K562 (cell line): ENCODE data around the gene CXXC1. TPM values are rescaled to one million over a fixed set of nuclear protein-coding genes. Genes with fewer than 3 reads are reported as not detected.

Experiments used
- ATAC-seq: fragments of 200-7000 bp; cut with Tn5 transposase; 3 replicates; pipeline ENCODE4 v1.9.1; 2020; ENCODE audit warnings: moderate library complexity
- Bru-seq: library from RNA; stranded (reverse); fragments of 400-500 nt; gene quantifications from one replicate; lab custom pipeline; 2021; lab: Mats Ljungman, UMichigan
- BruChase-seq, 2 experiments: library from RNA; stranded (reverse); fragments of 400-500 nt; gene quantifications; one replicate each; lab custom pipeline; 2021; lab: Mats Ljungman, UMichigan
- BruUV-seq: library from RNA; stranded (reverse); fragments of 400-500 nt; replicated peaks from 2 replicates; lab custom pipeline; 2021; lab: Mats Ljungman, UMichigan
- CTCF ChIA-PET: fragments of 300-600 bp; formaldehyde crosslinking; extraction: SDS; loops from one replicate; lab custom pipeline; 2021; ENCODE audit warnings: low intra/inter-chr PET ratio; lab: Yijun Ruan, JAX
- POLR2A ChIA-PET: fragments of 300-600, 350-650 bp; sonication (Branson Sonifier 250); formaldehyde crosslinking; extraction: SDS; loops from one replicate; lab custom pipeline; 2021; ENCODE audit warnings: antibody characterized with exemption, inconsistent platforms; lab: Yijun Ruan, JAX
- DNase-seq, 4 experiments: peaks; one replicate each; pipeline versions ENCODE4 v3.0.0 to v3.0.0-alpha.2; 2011 to 2018; ENCODE audit warnings: low spot score in 3 of 4, mixed read lengths in 3 of 4; ENCODE audit errors: extremely low read depth in 1 of 4
- FAIRE-seq: peaks from 2 replicates; lab custom pipeline; 2011; peaks lifted over from hg19 to GRCh38; lab: Jason Lieb, UNC
- H2AFZ ChIP-seq: 2 replicates; pipeline ENCODE4 v1.6.0; 2011; ENCODE audit warnings: low read depth, low read length, control low read depth, inconsistent platforms
- H3K27ac ChIP-seq: fragments of 200-600 bp; 3 replicates; pipeline ENCODE4 v1.8.0; 2011; ENCODE audit warnings: low read depth, mild to moderate bottlenecking, control low read depth, inconsistent platforms, low read length, moderate library complexity, mixed read lengths; ENCODE audit errors: extremely low read depth
- H3K27me3 ChIP-seq, 2 experiments: fragments of 300-600 bp in 1 of 2; 2 replicates in 1 of 2; 3 replicates in 1 of 2; pipeline versions ENCODE4 v1.6.0 to v1.8.0; 2011; ENCODE audit warnings: inconsistent platforms in 2 of 2, low read length in 2 of 2, mild to moderate bottlenecking in 1 of 2, mixed read lengths in 1 of 2, moderate library complexity in 1 of 2; ENCODE audit not compliant: control insufficient read depth in 2 of 2, insufficient read depth in 2 of 2
- H3K36me3 ChIP-seq: fragments of 300-600 bp; 3 replicates; pipeline ENCODE4 v1.8.0; 2011; ENCODE audit warnings: mild to moderate bottlenecking, low read length, inconsistent platforms; ENCODE audit not compliant: control insufficient read depth, insufficient read depth
- H3K4me1 ChIP-seq, 2 experiments: fragments of 200-600 bp in 1 of 2; replicated peaks in 1 of 2; 2 replicates in 1 of 2; 3 replicates in 1 of 2; pipeline versions ENCODE4 v1.5.1 to v1.8.0; 2011; ENCODE audit warnings: inconsistent platforms in 2 of 2, low read length in 2 of 2, mild to moderate bottlenecking in 1 of 2, mixed read lengths in 1 of 2, moderate library complexity in 1 of 2; ENCODE audit not compliant: control insufficient read depth in 2 of 2, insufficient read depth in 2 of 2
- H3K4me2 ChIP-seq: 2 replicates; pipeline ENCODE4 v1.6.1; 2011; ENCODE audit warnings: low read length, control low read depth, inconsistent platforms, mixed read lengths; ENCODE audit not compliant: insufficient read depth
- H3K4me3 ChIP-seq: fragments of 200-600 bp; sonication (generic), shearing (Covaris generic); 2 replicates; pipeline ENCODE4 v1.5.1; 2016; ENCODE audit warnings: control low read depth, inconsistent platforms
- H3K79me2 ChIP-seq: fragments of 200-600 bp; 3 replicates; pipeline ENCODE4 v1.8.0; 2011; ENCODE audit warnings: low read length, inconsistent platforms; ENCODE audit not compliant: control insufficient read depth, insufficient read depth
- H3K9ac ChIP-seq, 2 experiments: 2 replicates each; pipeline versions ENCODE4 v1.6.0 to v1.6.1; 2011; ENCODE audit warnings: low read depth in 2 of 2, low read length in 2 of 2, control low read depth in 1 of 2, inconsistent platforms in 1 of 2, mild to moderate bottlenecking in 1 of 2, mixed read lengths in 1 of 2; ENCODE audit not compliant: insufficient read depth in 1 of 2
- H3K9me1 ChIP-seq: one replicate; pipeline ENCODE4 v1.6.0; 2011; ENCODE audit warnings: inconsistent platforms, mild to moderate bottlenecking, low read length, moderate library complexity; ENCODE audit not compliant: control insufficient read depth, insufficient read depth
- H3K9me3 ChIP-seq: replicated peaks from 2 replicates; pipeline ENCODE4 v1.5.1; 2011; ENCODE audit warnings: low read depth, low read length, inconsistent platforms; ENCODE audit not compliant: control insufficient read depth, insufficient read depth
- H4K20me1 ChIP-seq: replicated peaks from 2 replicates; pipeline ENCODE4 v1.6.1; 2011; ENCODE audit warnings: low read length, inconsistent platforms, mixed read lengths; ENCODE audit not compliant: control insufficient read depth, insufficient read depth
- E2F6 ChIP-seq, 2 experiments: IDR thresholded peaks; 2 replicates each; pipeline ENCODE4 v1.6.1; 2011; ENCODE audit warnings: borderline replicate concordance in 1 of 2, control low read depth in 1 of 2, low read depth in 1 of 2, low read length in 1 of 2, mild to moderate bottlenecking in 1 of 2, mixed read lengths in 1 of 2, moderate library complexity in 1 of 2; ENCODE audit not compliant: insufficient read depth in 1 of 2, insufficient read length in 1 of 2, poor library complexity in 1 of 2, severe bottlenecking in 1 of 2; ENCODE audit errors: extremely low read depth in 1 of 2
- ETS2 ChIP-seq: IDR thresholded peaks from 2 replicates; pipeline ENCODE4 v1.6.1; 2016; ENCODE audit warnings: borderline replicate concordance, missing genetic modification characterization, mild to moderate bottlenecking, moderate library complexity, missing compliant biosample characterization; ENCODE audit not compliant: poor library complexity, severe bottlenecking
- GATAD2B ChIP-seq: fragments of 450-650 bp; IDR thresholded peaks from 2 replicates; pipeline ENCODE4 v1.6.1; 2017; ENCODE audit warnings: mild to moderate bottlenecking, borderline replicate concordance
- KLF13 ChIP-seq: fragments of 450-650 bp; IDR thresholded peaks from 2 replicates; pipeline ENCODE4 v1.6.1; 2016; ENCODE audit warnings: missing genetic modification characterization, low read depth, mild to moderate bottlenecking, missing compliant biosample characterization, moderate library complexity, borderline replicate concordance
- MXI1 ChIP-seq: IDR thresholded peaks from 2 replicates; pipeline ENCODE4 v1.6.1; 2011; ENCODE audit warnings: low read depth, mild to moderate bottlenecking, improper control_type of control experiment, low read length
- NFIX ChIP-seq: fragments of 250-450 bp; sonication (Bioruptor Pico); IDR thresholded peaks from 2 replicates; pipeline ENCODE4 v1.4.0; 2020; ENCODE audit warnings: low read depth, mild to moderate bottlenecking, moderate library complexity
- PTTG1 ChIP-seq: fragments of 450-650 bp; IDR thresholded peaks from 2 replicates; pipeline ENCODE4 v1.6.1; 2016; ENCODE audit warnings: low read depth, mild to moderate bottlenecking, missing genetic modification characterization, missing compliant biosample characterization
- ZNF197 ChIP-seq: fragments of 200-800 bp; sonication (Bioruptor generic); IDR thresholded peaks from 2 replicates; pipeline ENCODE4 v1.6.1; 2016; ENCODE audit warnings: low read depth, missing genetic modification characterization, missing compliant biosample characterization
- ZNF263 ChIP-seq: sonication (generic); formaldehyde crosslinking; IDR thresholded peaks from 2 replicates; pipeline ENCODE4 v1.8.0; 2022; ENCODE audit warnings: mild to moderate bottlenecking, missing genetic modification reagents, borderline replicate concordance
- ZNF445 ChIP-seq: fragments of 250-450 bp; sonication (Bioruptor Pico); IDR thresholded peaks from 2 replicates; pipeline ENCODE4 v1.4.0; 2020; ENCODE audit warnings: low read depth, mild to moderate bottlenecking, moderate library complexity
- ZNF589 ChIP-seq: fragments of 200-800 bp; sonication (Bioruptor generic); IDR thresholded peaks from 2 replicates; pipeline ENCODE4 v1.6.1; 2016; ENCODE audit warnings: low read depth, missing genetic modification characterization, missing compliant biosample characterization
- ZNF644 ChIP-seq: fragments of 200-800 bp; sonication (Bioruptor generic); IDR thresholded peaks from 2 replicates; pipeline ENCODE4 v1.6.1; 2016; ENCODE audit warnings: low read depth, missing genetic modification characterization, missing compliant biosample characterization
- WGBS: fragments of 100-300 bp; shearing (Covaris generic); methylation state at CpG from one replicate; pipeline ENCODE4 v1.1.6; 2016; ENCODE audit warnings: low coverage, mixed read lengths; ENCODE audit not compliant: insufficient coverage; ENCODE audit errors: missing lambda C conversion rate; 5-methylcytosine and 5-hydroxymethylcytosine counted together
- in situ Hi-C: fragments of 300-500 bp; cut with MboI; formaldehyde crosslinking; loops from 4 replicates; pipeline ENCODE4 v1.15.0; 2018; ENCODE audit warnings: inconsistent platforms, mixed read lengths
- intact Hi-C: fragments of 100-400 bp; cut with micrococcal nuclease; formaldehyde crosslinking; loops from 2 replicates; pipeline ENCODE4 v1.14.2; 2022
- long read RNA-seq, 3 experiments: library from polyadenylated mRNA in 2 of 3; library from RNA in 1 of 3; unstranded in 2 of 3; stranded (forward) in 1 of 3; transcript quantifications; one replicate each; pipeline ENCODE4 v2.0.0, GENCODE V29; 2019 to 2022
- polyA minus RNA-seq, 3 experiments: library from RNA; depleted of rRNA, polyadenylated mRNA; stranded (reverse); fragments of >200 nt; gene quantifications; 2 replicates each; pipeline ENCODE4 v1.2.3, GENCODE V29; 2011
- polyA plus RNA-seq, 8 experiments: library from polyadenylated mRNA; depleted of rRNA in 4 of 8; stranded (reverse) in 5 of 8; unstranded in 3 of 8; fragments of >200 nt; fragmentation: Nextera tagmentation in 2 of 8; fragmentation: Illumina TruSeq in 1 of 8; extraction: Ambion mirVana in 2 of 8; extraction: Trizol in 1 of 8; gene quantifications; 2 replicates each; pipeline versions ENCODE4 v1.2.1 to v1.2.3, GENCODE V29; 2011 to 2014; ENCODE audit warnings: inconsistent platforms in 1 of 8, missing spikeins in 1 of 8
- total RNA-seq, 7 experiments: library from RNA; depleted of rRNA in 6 of 7; stranded (reverse); fragments of >200 nt in 6 of 7; fragmentation: Illumina TruSeq in 2 of 7; extraction: Trizol in 2 of 7; gene quantifications; 2 replicates each; pipeline versions ENCODE4 v1.2.1 to v1.2.3, GENCODE V29; 2011 to 2021; ENCODE audit warnings: low replicate concordance in 1 of 7

Gene CXXC1
- 157 and 311 TPM in 2 replicates for total RNA-seq (2011; cell fraction: chromatin; rRNA removed; ENCODE audit: low replicate concordance)
- total RNA-seq (2011; cell fraction: nucleolus; rRNA removed) = 176 and 189 TPM in 2 replicates
- 138 and 156 TPM in 2 replicates for total RNA-seq (2011; cell fraction: nucleoplasm; rRNA removed)
- total RNA-seq (2014; rRNA removed) = 43.3 and 46.4 TPM in 2 replicates
- total RNA-seq (2014; rRNA removed; fragmentation: Illumina TruSeq; extraction: Trizol) = 23.1 and 26.3 TPM in 2 replicates
- 34.1 and 36.4 TPM in 2 replicates for total RNA-seq (2015; rRNA removed; fragmentation: Illumina TruSeq; extraction: Trizol)
- 59.1 and 81.0 TPM in 2 replicates for total RNA-seq (2021)
- polyA plus RNA-seq (2011; rRNA removed) = 31.2 and 52.9 TPM in 2 replicates
- polyA plus RNA-seq (2011; cell fraction: cytosol; rRNA removed) = 63.8 and 103 TPM in 2 replicates
- 461 and 501 TPM in 2 replicates for polyA plus RNA-seq (2011; cell fraction: nucleus; rRNA removed)
- 69.9 and 70.3 TPM in 2 replicates for polyA plus RNA-seq (2012)
- 40.3 and 51.2 TPM in 2 replicates for polyA plus RNA-seq (2014; fragmentation: Illumina TruSeq; extraction: Trizol)
- 1 to 10 TPM; 3.4 to 7.4 TPM for polyA plus RNA-seq (2014; fragmentation: Nextera tagmentation; extraction: Ambion mirVana)
- 59.1 and 84.5 TPM in 2 replicates for polyA plus RNA-seq (2014; rRNA removed)
- 17.5 and 20.7 TPM in 2 replicates for polyA minus RNA-seq (2011; rRNA and poly(A)+ RNA removed)
- 17.8 and 22.5 TPM in 2 replicates for polyA minus RNA-seq (2011; cell fraction: cytosol; rRNA and poly(A)+ RNA removed)
- polyA minus RNA-seq (2011; cell fraction: nucleus; rRNA and poly(A)+ RNA removed) = 37.6 and 42.1 TPM in 2 replicates
- percentile 78 among the genes with signal in this experiment for Bru-seq, nascent RNA
- BruChase-seq, experiment 1, labeled RNA remaining after a 2-hour chase = percentile 70 among the genes with signal in this experiment
- percentile 82 among the genes with signal in this experiment for BruChase-seq, experiment 2, labeled RNA remaining after a 6-hour chase
- long read RNA-seq, experiment 1, transcript CXXC1-201 (15 exons, 2,936 nt) = major isoform, 88 of 162 reads
- long read RNA-seq, experiment 1, transcript CXXC1-208 (3 exons, 476 nt) = minor isoform, 5 of 162 reads
- long read RNA-seq, experiment 1, transcript CXXC1-202 (15 exons, 2,280 nt) = minor isoform, 7 of 162 reads
- long read RNA-seq, experiment 1, partial matches to known transcripts = 14 of 162 reads
- long read RNA-seq, experiment 1, other reads (novel, unspliced or antisense) = 46 of 162 reads
- long read RNA-seq, experiment 2, transcript CXXC1-201 (15 exons, 2,936 nt) = major isoform, 6 of 51 reads
- long read RNA-seq, experiment 2, partial matches to known transcripts = 23 of 51 reads
- long read RNA-seq, experiment 2, other reads (novel, unspliced or antisense) = 21 of 51 reads
- long read RNA-seq, experiment 3, transcript CXXC1-201 (15 exons, 2,936 nt) = major isoform, 16 of 30 reads
- long read RNA-seq, experiment 3, partial matches to known transcripts = 4 of 30 reads
- long read RNA-seq, experiment 3, other reads (novel, unspliced or antisense) = 7 of 30 reads

DNA sequence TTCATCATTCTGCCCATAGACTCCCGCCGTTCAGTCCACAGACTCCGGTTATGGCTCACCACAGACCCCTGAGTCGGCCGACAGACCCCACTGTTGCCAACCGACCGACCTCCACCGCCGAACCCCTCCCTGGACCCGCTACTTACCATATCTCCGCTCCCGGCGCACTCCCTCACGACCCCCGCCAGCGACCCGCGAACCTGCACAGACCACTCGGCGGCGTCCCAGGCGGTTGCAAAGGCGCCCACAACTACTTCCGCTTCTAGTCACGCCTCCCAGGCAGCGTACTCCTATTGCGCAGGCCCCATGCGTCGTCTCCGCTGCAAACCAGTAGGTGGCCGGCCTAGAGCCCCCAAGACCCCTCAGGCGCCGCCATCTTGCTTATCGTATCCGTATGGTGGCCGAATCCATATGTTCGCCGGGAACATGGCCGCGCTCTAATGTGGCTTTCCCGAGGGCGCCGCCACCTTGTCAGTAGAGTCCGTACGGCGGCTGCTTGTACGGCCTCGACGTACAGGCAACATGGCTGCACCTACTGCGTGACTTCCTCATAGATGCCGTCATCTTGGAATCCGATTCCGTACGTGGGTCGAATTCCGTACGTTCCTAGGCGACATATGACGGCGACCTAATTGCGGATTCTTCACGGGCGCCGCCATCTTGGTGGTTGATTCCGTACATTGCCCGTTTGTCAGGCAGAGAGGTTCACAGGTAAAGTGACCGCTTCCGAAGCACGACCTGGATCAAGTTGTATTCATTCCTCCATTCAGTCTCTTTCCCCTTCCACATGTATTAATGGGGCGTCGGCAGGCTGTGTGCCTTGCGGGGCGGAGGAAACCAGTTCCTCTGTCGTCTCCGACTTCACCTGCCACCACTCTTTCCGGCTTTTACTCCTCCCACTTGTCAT lies at the start of gene CXXC1:
Gene CXXC1 (minus strand): TSS at position 252 of the 907 bp plus-strand sequence. CDS start 103 bp downstream, at position 149.
- no peaks in the 10 kb centered on the region for H3K9me3 ChIP-seq
- no peaks in the 10 kb centered on the region for H3K9me1 ChIP-seq
- ATAC-seq (peak; percentile 95), FAIRE-seq (peak; percentile 99), DNase-seq (peak; percentile 81 to 97 (median 88))
- ChIA-PET POLR2A (no interaction called here), CTCF (no interaction called here)
- peaks cover 37% of the 10 kb centered on the region; the same call in 2 of the 3 replicates for H3K36me3 ChIP-seq
- intact Hi-C loops (loop anchor here (2.0 to 5.0 kb wide), 2 partner anchors 71 to 140 kb away; no protein-coding TSS in a partner anchor), in situ Hi-C loops (no loop called here)
- H3K27ac ChIP-seq = peak within 1 kb of the TSS; percentile 89
- 2% methylated on average over 57 of the region's 76 CpGs for WGBS
- peaks cover 17% of the 10 kb centered on the region for H3K79me2 ChIP-seq
- peak within 1 kb of the TSS; percentile 95 for H3K4me2 ChIP-seq
- no peaks in the 10 kb centered on the region for H4K20me1 ChIP-seq
- BruUV-seq = no TSS peak
- H3K9ac ChIP-seq = peak within 1 kb of the TSS; percentile 83 to 95
- H3K4me1 ChIP-seq = peaks cover 3 to 21% of the 10 kb centered on the region in 2 experiments; a peak in 3 of 5 replicates
- no peaks in the 10 kb centered on the region for H3K27me3 ChIP-seq
- H3K4me3 ChIP-seq = peak within 1 kb of the TSS; percentile 84
- peak within 1 kb of the TSS; percentile 99 for H2AFZ ChIP-seq
- TF ChIP-seq KLF13 (tag) (peak; percentile 22; the same call in 1 of the 2 replicates), ZNF445 (CRISPR knock-in tag) (no peak), ZNF263 (peak; percentile 47; the same call in 1 of the 2 replicates), PTTG1 (tag) (0 out of 2 replicates have a peak, but pooled peaks have one; percentile 33), NFIX (no peak), ZNF644 (tag) (peak; percentile 99), MXI1 (0 out of 2 replicates have a peak, but pooled peaks have one; percentile 15), ZNF197 (CRISPR knock-in tag) (peak; percentile 99), ZNF589 (CRISPR knock-in tag) (peak; percentile 95; the same call in 1 of the 2 replicates), GATAD2B (no peak), ETS2 (no peak), E2F6 (IDR thresholded peaks at IDR 0.05; ENCODE audit: borderline replicate concordance in 1 of 2, extremely low read depth in 1 of 2, insufficient read depth in 1 of 2, insufficient read length in 1 of 2, low read depth in 1 of 2, low read length in 1 of 2, poor library complexity in 1 of 2, severe bottlenecking in 1 of 2) (no peak)
